ENCODE measurements around the gene CD63.
A peak's percentile ranks its signal among the peaks of the same experiment; 100 is the strongest.

CD63 gene

DNA sequence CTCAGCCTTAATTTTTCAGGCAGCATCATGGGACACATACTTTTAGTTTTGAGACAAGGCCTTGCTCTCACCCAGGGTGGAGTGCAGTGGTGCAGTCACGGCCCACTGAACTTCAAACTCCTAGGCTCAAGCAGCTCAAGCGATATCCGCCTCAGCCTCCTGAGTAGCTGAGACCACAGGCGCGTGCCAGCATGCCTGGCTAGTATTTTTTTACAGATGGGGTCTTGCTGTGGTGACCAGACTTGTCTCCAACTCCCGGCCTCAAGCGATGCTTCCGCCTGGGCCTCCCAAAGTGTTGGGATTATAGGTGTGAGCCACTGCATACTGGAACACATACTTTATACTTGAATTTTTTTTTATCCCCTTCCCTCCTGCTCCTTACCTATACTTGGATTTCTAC lies 5.9 kb downstream of the CD63 start:
- DNase-seq, result no peak

DNA sequence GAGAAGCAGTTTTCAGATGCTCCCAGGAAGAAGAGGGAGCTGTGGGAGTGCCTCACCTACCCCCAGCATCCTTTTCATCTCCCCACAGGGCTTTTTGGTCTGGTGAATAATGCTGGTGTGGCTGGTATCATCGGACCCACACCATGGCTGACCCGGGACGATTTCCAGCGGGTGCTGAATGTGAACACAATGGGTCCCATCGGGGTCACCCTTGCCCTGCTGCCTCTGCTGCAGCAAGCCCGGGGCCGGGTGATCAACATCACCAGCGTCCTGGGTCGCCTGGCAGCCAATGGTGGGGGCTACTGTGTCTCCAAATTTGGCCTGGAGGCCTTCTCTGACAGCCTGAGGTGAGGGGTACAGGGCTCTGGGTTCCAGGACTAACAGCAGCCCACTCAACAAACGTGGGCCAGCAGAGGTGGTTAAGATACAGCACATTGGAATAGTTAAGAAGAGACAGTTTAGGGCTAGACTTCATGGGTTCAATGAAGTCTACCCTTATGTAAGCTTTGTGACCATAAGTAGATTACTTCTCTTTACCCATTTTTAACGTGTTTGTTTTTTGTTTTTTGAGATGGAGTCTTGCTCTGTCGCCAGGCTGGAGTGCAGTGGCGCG lies 7.1 kb downstream of the CD63 start:
- DNase-seq, result peak in 1 of 56 donors; percentile 46

DNA sequence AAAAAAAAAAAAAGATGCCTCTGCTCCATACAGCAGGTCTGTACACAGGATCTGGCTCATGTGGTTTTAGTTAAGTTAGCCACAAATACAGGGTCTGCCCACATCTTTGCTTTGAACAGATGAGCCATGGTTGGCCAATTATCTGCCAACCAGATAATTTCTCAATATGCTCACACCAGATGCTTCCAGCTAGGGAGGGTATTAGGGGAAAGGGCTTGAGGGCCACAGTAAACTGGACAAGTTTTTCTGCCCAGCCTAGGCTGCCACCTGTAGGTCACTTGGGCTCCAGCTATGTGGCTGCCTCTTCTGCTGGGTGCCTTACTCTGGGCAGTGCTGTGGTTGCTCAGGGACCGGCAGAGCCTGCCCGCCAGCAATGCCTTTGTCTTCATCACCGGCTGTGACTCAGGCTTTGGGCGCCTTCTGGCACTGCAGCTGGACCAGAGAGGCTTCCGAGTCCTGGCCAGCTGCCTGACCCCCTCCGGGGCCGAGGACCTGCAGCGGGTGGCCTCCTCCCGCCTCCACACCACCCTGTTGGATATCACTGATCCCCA lies 7.8 kb downstream of the CD63 start:
- DNase-seq, result peak in 44 of 56 donors; percentile 13 to 92 (median 52)

DNA sequence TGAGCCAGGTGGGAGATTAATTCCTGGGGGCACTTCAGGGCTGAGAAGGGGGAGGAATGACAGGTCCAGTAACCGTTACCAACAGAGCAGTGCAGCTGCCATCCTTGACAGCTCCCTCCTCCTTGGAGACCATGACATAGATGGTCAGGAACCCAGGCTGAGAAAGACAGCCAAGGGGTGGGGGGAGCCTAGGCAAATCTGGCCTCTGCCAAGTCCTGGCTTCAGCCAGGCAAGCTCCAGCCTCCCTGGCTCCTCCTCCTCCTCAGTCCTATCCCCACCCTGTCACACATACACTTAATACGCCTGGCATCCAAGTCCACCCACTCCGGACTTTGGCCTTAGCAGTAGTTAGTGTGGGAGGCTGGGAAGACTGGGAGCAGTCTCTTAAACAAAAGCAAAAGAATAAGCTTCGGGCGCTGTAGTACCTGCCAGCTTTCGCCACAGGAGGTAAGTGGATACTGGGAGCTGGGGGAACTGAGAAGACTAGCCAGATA lies 8.7 kb downstream of the CD63 start, which contains the start of gene RDH5:
TSS of gene RDH5 (plus strand) at position 323 of the 494 bp plus-strand sequence. CDS start 792 bp downstream, outside the sequence.
- DNase-seq, result peak in 11 of 56 donors; percentile 11 to 39 (median 23)

DNA sequence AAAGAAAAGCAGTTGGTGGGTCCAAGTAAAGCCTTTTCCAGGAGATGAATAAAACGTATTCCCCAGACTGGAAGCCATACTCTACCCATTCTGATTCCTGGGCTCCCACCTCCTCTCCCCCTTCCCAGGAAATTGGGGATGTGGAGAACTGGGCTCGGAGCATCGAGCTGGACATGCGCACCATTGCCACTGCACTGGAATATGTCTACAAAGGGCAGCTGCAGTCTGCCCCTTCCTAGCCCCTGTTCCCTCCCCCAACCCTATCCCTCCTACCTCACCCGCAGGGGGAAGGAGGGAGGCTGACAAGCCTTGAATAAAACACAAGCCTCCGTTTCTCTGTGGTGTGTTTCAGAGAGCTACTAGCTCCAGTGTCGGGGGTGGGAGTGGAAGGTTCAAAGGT lies 9.4 kb downstream of the CD63 start:
- DNase-seq, result no peak

DNA sequence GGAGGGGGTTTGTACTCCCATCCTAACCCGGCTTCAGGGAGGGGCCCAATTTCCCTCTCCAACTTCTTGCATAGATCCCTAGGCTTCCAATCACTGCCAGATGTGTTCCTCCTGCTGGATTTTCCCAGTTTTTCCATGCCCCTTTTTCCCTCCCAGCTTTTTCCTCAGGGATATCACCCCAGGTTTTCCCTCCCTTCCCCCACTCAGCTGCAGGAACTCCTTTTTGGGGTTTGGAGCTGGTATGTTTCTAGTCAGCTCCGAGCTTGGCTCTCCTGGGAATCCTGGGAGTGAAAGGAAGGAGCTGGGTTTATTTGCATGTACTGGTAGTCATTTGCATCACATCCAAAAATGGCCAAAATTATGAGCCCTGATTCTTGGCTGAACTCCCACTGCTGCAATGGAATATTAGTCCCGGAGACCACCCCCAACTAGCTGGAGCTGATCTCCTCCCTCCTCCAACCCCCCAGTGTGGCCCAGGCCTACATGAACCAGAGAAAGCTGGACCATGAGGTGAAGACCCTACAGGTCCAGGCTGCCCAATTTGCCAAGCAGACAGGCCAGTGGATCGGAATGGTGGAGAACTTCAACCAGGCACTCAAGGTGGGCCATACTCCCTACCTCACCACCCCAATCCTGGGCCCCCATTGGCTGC lies 10.1 kb downstream of the CD63 start:
- no peak for DNase-seq

DNA sequence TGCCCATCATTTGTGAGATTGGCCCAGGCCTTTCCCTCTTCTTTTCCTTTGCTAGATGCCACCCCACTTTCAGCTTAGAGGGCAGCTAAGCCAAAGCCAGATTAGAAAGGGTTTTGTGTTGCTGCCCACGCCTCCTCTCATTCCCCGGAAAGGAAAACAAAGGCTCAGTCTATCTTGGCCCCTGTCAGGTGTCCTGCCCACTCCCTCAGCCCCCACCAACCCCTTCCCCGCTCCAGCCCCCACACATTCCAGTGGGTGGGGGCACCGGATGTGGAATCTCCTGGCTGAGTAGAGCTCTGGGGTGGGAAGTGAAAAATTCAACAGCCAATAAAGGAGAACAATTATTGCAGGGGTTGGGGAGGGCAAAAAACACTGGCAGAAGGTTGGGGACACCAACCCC lies 10.8 kb downstream of the CD63 start:
- no peak for DNase-seq

DNA sequence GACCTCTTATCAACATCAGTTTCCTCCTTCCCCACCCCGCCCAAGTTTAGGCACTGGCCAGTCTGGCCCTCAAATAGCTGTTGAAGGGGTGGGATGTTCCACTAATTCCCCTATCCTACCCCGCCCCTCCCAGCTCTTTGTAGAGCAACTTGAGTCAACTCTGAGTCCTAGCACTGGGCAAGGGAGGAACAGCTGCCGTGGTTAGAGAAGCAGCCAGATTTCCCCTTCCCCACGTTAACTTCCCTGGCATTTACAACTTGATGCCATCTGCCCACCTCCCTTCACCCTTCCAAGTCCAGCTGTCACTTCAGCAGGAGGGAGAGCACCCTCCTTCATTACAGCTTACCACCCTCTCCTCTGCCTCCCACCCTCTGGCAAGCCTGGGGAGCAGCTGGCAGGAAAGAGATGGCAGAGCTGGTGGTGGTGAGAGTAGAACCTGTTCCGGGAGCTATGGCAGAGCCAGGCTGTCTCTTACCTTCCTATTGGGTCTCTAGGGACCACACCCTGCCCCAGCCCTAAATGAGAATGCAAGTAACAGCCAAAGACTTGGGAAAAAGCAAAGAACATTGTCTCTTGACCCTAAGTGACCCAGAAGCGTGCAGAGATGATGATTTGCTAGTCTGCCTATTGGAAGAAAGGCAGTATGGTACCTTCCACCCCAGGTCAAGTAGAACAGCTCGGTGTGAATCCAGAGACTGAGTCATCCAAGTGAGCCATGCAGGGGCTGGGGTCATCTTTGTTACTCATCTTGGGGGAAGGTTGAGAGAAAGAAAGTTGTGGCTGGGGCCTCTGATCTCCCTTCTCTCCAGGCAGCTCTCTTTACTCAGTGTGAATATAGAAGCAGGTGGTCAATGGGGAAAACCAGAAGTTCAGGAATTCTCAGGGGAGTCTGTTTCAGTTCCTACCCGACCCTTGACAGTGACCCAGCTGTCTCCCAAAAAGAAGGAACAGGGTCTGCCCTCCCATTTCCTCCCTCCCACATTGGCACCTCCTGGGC lies 11.5 kb downstream of the CD63 start:
- DNase-seq, result no peak

DNA sequence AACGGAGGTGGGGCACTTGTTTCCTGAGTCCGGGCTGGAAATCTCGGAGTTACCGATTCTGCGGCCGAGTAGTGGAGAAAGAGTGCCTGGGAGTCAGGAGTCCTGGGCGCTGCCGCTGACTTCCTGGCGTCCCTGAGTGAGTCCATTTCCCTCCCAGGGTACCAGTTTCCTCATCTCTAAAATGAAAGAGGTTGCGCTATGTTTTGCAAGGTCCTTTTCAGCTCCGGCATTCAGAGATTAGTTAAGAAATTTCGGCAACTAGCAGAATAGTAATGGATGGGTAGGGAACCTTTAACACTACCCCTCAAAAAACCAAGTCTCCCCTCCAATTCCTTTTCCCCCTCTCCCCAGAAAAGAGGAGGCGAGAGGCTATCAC lies 12.2 kb downstream of the CD63 start:
- DNase-seq, result no peak

DNA sequence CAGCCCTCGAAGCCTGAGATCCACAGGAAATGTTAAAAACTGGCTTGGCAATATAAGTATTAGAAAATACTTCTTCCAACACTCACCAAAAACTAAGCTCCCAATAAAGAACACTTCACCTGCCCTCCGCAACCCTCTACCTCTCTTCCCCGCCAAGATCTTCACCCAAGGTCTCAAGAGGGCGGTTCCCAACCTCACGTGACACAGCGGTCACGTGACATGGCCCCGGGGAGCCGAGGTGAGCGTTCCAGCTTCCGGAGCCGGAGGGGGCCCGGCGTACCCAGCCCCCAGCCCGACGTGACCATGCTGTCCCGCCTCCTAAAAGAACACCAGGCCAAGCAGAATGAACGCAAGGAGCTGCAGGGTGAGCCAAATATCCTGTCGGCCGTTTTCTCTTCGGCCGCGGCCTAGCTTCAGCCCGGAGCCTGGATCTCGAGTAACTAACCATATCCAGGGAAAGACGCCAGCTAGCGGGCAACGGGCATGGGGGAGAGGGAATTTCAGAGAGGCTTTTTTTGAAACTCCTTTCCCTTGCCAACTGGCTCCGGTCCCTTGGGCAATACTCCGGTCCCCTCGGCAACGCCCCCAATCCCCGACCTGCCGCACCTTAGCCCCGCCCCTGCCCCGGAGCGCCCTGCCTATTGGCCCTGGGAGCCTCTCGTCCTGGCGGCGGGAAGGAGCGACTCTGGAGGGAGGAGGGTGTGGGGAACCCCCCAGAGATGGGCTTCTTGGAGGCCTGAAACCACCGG lies 12.8 kb downstream of the CD63 start, which contains the start of gene BLOC1S1:
TSS of gene BLOC1S1 (plus strand) at position 214 of the 749 bp plus-strand sequence. CDS start at position 220, 6 bp downstream.
- DNase-seq, result peak in 54 of 56 donors; percentile 48 to 94 (median 82)

DNA sequence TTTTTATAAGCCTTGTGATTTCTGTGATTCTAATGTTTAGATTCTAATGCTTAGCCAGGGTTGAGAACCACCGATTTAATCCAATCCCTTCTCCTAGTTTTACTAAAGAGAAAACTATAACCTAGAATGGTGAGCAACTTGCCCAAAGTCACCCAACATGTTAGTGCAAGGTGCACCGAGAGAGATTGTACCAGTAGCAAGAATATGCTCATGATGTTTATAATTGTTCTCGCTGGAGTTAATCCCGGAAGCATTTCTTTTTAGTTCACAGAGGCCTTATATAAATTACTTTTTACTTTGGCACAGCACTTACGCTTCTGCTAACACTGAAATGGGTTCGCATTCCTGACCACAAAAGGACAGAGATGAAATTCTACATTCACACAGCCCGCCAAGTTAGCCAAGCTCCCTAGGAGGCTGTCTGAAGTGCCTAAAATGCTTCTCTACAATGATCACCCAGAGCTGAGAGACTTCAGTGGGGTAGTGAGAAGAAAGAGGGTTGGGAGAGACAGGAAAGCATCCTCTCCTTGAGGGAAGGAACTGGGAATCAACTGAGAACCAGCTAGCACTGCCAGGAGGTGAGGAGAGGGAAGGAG lies 13.5 kb downstream of the CD63 start:
- DNase-seq, result no peak

DNA sequence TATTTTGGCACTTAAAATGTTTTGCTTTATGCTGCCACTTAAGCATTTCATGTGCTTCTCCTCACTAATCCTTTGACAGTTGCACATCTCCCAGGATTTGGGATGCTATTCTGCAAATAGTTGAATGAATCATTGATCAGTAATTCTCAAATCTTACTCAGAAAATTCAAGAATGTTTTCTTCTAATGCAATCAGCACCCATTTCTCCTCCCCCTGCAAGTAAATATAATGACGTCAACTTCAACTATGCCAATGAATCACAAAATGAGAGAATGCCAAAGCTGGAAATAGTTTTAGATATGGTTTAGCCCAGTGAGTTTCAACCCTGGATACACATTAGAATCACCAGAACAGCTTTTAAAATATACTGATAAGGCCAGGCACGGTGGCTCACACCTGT lies 15.1 kb downstream of the CD63 start:
- DNase-seq, result no peak

DNA sequence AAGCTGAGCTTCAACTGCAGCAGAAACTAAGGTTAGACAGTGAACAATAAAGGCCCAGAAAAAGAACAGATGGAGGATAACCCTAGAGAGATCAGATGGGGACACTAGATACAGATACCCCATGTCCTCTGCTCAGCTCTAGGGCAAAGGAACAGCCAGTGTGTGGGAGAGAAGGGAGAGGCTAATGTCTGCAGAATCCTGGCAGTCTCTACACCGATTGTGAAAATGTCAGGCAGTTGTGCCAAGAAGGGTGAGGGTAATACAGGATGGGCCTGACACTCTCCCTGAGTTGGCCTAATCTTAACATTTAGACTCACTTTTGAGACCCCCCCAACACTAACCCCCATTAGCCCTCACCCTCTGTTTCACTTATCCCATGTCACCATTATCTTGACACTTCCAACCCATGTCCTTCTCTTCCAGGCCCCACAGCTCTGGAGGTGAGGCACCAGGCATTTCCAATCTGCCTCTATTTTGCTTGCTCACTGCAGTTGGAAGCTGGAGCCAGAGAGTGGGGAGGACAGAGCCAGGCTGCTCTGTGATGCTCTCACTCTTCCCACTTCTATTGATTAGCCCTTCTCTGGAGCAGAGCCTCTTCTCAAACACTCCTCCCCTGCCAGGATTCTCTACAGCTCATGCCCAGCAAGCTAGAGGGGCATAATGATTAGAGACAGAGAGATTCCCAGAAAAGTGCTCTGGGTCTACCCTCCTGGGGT lies 16.0 kb downstream of the CD63 start:
- no peak for DNase-seq

DNA sequence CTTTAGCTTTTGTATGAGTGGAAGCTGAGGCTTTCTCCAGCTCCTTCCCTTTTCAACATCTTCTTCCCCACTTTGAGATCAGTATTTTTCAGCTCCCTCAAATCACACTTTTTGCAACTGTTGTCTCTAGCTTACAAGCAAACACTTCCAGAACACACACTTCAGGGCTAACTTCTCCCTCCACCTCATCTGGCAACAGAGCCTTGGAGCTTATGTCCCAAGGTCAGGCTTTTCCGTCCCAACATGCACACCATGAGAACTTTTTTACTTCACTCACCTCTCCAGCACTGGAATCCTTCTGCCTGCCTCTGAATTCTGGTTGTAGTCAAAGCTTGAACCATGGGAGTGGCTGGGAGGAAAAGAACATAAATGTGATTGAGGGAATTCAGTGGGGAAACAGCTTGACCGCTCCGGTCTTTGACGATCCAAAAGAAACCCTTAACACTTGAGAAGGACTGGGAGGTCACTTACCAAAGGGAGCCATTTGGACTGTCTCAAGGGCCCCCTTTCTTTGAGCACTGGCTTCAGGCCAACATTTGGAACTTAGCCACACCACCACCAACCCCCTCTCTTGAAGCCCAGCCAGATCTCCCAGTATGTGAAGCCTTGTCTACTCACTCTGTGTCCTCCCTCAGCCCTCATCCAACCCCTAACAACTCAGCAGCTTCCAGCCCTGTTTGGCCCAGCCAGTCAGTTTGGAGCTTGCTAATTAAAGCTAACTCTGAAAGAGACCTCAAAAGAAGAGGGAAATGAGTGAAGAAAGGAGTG lies 16.8 kb downstream of the CD63 start:
- peak in 33 of 56 donors; percentile 8 to 72 (median 30) for DNase-seq

DNA sequence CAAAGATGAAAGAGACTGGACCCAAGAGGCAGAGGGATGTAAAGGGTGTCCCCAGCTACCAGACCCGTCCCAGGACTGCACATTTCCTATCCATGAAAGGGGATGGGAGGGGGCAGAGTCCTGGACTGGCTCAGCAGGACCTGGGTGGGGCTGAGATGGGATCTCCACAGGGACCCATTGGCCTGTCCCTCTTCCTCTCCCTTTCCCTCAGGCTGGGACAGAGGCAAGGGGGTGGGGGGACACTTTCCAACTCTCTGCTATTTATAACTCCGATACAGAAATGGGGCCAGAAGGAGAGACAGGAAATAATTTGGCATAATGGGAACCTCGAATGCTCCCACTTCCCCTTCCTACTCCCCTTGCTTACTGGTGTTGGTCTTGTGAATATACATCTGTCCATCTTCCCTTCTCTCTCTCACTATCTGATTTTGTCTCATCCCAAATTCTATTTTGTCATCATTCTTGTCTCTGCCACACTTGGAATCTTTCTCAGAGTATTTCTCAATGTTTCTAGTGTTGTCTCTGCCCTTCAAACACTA lies 20.0 kb downstream of the CD63 start:
- DNase-seq, result no peak

DNA sequence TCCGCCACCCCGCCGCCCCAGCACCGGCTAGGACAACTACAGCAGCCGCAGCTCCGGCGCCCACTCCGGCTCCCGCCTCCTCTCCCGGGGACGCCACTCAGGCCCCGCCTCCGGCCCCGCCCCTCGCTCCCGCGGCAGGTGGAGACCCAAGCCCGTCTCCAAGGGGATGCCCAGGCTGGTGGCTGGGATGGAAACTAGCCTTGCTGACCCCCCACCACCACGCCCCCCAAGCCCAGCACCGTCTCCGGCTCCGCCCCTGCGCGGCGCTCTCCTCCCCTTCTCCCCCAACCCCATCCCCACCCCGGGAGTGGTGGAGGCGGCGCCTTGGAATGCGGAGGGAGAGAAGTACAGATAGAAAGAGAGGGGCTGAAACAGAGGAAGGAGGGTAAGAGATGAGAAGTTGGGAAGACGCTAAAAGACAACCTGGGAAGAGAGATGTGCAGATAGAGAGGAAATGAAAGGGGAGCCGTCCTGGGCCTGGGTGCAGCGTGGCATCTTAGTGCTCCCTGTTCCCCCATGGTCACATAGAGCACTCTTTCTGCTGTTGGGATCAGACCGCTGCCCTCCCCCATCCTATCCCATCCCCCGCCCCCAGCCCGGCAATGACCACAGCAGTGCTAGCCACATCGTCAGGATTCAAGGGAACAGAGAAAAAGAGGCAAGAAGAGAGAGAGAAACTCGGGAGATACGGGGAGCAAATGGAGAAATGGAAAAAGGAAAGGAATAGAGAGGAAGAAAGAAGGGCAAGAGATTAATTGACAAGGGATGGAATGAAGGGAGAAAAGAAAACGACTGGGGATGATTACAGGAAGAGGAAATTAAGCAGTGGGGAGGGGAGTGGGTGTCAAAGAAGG lies 20.7 kb downstream of the CD63 start, which contains the start of gene ITGA7:
TSS of gene ITGA7 (minus strand) at position 64 of the 854 bp plus-strand sequence. CDS start 222 bp downstream, outside the sequence.
- DNase-seq, result peak in 50 of 56 donors; percentile 19 to 79 (median 52)

DNA sequence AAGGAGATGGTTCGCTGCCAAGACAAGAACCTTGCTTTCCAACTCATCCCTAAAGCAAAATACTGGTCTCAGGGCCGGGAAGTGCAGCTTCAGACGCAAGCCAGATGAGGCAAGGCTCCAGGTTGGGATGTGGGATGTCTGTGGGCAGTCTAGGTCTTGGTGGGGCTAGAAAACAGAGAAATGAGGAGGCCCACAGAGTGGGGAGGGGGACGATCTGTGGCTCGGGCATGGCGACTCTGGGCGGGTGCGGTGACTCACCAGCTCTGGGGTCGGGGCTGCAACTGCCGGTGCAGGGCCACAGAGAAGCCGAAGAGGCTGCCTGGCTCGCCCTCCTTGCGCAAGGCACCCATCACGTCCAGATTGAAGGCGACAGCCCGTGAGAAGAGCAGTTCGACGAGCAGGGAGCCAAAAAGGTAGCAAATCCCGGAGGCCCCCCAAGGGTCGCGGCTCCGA lies 21.6 kb downstream of the CD63 start:
- DNase-seq, result peak in 1 of 56 donors; percentile 29

Measured in nucleus accumbens (tissue), 56 donors.